SK-N-SH treated with all-trans-retinoic acid at 6 μM for 48 hours (cell line): ENCODE results near the gene KIRREL3.

Experiments
- ATAC-seq: fragments of 200-7000 bp; cut with Tn5 transposase; 3 replicates; pipeline ENCODE4 v1.9.1; 2020; ENCODE audit warnings: mild to moderate bottlenecking, moderate library complexity
- BACH2 ChIP-seq: fragments of 250-450 bp; sonication (Bioruptor Pico); IDR thresholded peaks from 2 replicates; pipeline ENCODE4 v1.9.0; 2021; ENCODE audit warnings: mild to moderate bottlenecking, borderline replicate concordance
- ESRRG ChIP-seq: fragments of 250-450 bp; sonication (Bioruptor Pico); IDR thresholded peaks from 2 replicates; pipeline ENCODE4 v1.6.1; 2021; ENCODE audit warnings: mild to moderate bottlenecking
- ISL1 ChIP-seq: fragments of 250-450 bp; sonication (Bioruptor Pico); IDR thresholded peaks from 2 replicates; pipeline ENCODE4 v2.1.2; 2022; ENCODE audit warnings: mild to moderate bottlenecking, moderate library complexity
- OSR1 ChIP-seq: fragments of 250-450 bp; sonication (Bioruptor Pico); IDR thresholded peaks from 2 replicates; pipeline ENCODE4 v1.8.0; 2022; ENCODE audit warnings: moderate library complexity, mild to moderate bottlenecking, inconsistent platforms
- PPARA ChIP-seq: fragments of 250-450 bp; sonication (Bioruptor Pico); IDR thresholded peaks from 2 replicates; pipeline ENCODE4 v1.5.0; 2020; ENCODE audit warnings: mild to moderate bottlenecking, borderline replicate concordance
- RARB ChIP-seq: fragments of 250-450 bp; sonication (Bioruptor Pico); IDR thresholded peaks from 2 replicates; pipeline ENCODE4 v1.8.0; 2021; ENCODE audit warnings: mild to moderate bottlenecking, moderate library complexity
- SNAI2 ChIP-seq: fragments of 250-450 bp; sonication (Bioruptor Pico); IDR thresholded peaks from 2 replicates; pipeline ENCODE4 v1.5.0; 2020; ENCODE audit warnings: mild to moderate bottlenecking, moderate library complexity
- TCF4 ChIP-seq: fragments of 250-450 bp; sonication (Bioruptor Pico); IDR thresholded peaks from 2 replicates; pipeline ENCODE4 v1.8.0; 2021; ENCODE audit warnings: mild to moderate bottlenecking, moderate library complexity, borderline replicate concordance
- TOX ChIP-seq: fragments of 250-450 bp; sonication (Bioruptor Pico); IDR thresholded peaks from 2 replicates; pipeline ENCODE4 v1.8.0; 2021; ENCODE audit warnings: mild to moderate bottlenecking, moderate library complexity, borderline replicate concordance
- ZC3H10 ChIP-seq: fragments of 250-450 bp; sonication (Bioruptor Pico); IDR thresholded peaks from 2 replicates; pipeline ENCODE4 v1.5.1; 2021; ENCODE audit warnings: mild to moderate bottlenecking, moderate library complexity
- ZFP3 ChIP-seq: fragments of 250-450 bp; sonication (Bioruptor Pico); IDR thresholded peaks from 2 replicates; pipeline ENCODE4 v1.5.0; 2020; ENCODE audit warnings: mild to moderate bottlenecking, moderate library complexity
- ZFP30 ChIP-seq: fragments of 450-650 bp; formaldehyde crosslinking; IDR thresholded peaks from 2 replicates; pipeline ENCODE4 v1.5.0; 2022; ENCODE audit warnings: mild to moderate bottlenecking, moderate library complexity
- ZNF565 ChIP-seq: fragments of 450-650 bp; formaldehyde crosslinking; conservative IDR thresholded peaks from 2 replicates; pipeline ENCODE4 v1.5.0; 2020; ENCODE audit warnings: low read depth, mild to moderate bottlenecking, moderate library complexity
- TF ChIP-seq, protein P1 (sequence below): fragments of 250-450 bp; sonication (Bioruptor Pico); IDR thresholded peaks from 2 replicates; pipeline ENCODE4 v1.8.0; 2021; ENCODE audit warnings: low read depth, mild to moderate bottlenecking, moderate library complexity, borderline replicate concordance
- TF ChIP-seq, protein P2 (sequence below): fragments of 250-450 bp; sonication (Bioruptor Pico); IDR thresholded peaks from 2 replicates; pipeline ENCODE4 v1.5.1; 2021; ENCODE audit warnings: mild to moderate bottlenecking, moderate library complexity
- TF ChIP-seq, protein P3 (sequence below): fragments of 250-450 bp; sonication (Bioruptor Pico); IDR thresholded peaks from 2 replicates; pipeline ENCODE4 v1.5.1; 2020; ENCODE audit warnings: low read depth, mild to moderate bottlenecking, moderate library complexity
- TF ChIP-seq, protein P4 (sequence below): fragments of 250-450 bp; sonication (Bioruptor Pico); IDR thresholded peaks from 2 replicates; pipeline ENCODE4 v1.5.0; 2020; ENCODE audit warnings: mild to moderate bottlenecking, moderate library complexity
- TF ChIP-seq, protein P5 (sequence below): fragments of 250-450 bp; sonication (Bioruptor Pico); IDR thresholded peaks from 2 replicates; pipeline ENCODE4 v1.8.0; 2020; ENCODE audit warnings: mild to moderate bottlenecking, moderate library complexity, borderline replicate concordance

Gene KIRREL3

DNA sequence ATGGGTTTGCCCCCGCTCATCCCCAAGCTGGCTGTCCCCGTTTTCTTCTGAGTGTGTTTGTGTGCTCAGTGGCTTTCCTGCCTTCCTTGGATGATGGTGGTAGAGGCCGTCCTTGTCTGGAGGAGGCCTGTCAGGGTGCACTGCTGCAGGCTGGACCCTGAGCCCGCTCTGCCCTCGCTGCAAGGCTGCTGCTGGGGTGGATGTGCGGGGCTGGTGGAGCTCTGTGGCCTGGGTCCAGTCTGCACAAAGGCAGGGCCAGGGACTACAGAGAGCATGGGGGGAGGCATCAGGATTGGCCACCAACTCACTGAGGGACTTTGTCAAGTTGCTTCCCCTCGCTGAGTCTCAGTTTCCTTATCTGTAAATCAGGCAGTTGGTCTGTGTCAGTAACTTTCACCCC lies 275.0 kb downstream of the KIRREL3 start (continued):
- TF ChIP-seq BACH2 (CRISPR knock-in tag) = no peak
- TF ChIP-seq TOX (CRISPR knock-in tag) = no peak
- TF ChIP-seq SNAI2 (CRISPR knock-in tag) = no peak

DNA sequence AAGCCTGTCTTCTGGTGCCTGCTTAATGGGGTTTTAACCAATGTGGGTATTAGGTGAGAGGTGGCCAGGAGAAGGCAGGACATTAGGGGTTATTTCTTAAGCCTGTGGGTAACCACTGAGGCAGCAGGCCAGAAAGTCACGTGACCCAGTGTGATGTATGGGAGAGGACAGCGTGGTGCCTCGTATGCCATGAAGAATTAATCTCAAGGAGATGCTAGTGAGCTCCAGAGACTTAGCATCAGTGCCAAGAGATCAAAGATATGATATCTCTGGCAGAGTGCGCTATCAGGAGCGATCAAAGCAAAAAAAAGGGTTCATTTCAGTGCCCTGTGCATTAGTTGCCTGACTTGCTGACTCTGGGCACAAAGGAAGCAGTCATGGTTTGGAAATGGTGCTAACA lies 275.5 kb downstream of the KIRREL3 start:
- peak; percentile 59 for ATAC-seq
- TF ChIP-seq OSR1 (CRISPR knock-in tag) (no peak), ZNF565 (CRISPR knock-in tag) (no peak), ZFP3 (no peak), SNAI2 (CRISPR knock-in tag) (no peak), ZFP30 (CRISPR knock-in tag) (no peak), RARB (no peak), PPARA (CRISPR knock-in tag) (no peak)
- TF ChIP-seq, protein P1, sequence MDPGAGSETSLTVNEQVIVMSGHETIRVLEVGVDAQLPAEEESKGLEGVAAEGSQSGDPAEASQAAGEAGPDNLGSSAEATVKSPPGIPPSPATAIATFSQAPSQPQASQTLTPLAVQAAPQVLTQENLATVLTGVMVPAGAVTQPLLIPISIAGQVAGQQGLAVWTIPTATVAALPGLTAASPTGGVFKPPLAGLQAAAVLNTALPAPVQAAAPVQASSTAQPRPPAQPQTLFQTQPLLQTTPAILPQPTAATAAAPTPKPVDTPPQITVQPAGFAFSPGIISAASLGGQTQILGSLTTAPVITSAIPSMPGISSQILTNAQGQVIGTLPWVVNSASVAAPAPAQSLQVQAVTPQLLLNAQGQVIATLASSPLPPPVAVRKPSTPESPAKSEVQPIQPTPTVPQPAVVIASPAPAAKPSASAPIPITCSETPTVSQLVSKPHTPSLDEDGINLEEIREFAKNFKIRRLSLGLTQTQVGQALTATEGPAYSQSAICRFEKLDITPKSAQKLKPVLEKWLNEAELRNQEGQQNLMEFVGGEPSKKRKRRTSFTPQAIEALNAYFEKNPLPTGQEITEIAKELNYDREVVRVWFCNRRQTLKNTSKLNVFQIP = no peak
- TF ChIP-seq, protein P2, sequence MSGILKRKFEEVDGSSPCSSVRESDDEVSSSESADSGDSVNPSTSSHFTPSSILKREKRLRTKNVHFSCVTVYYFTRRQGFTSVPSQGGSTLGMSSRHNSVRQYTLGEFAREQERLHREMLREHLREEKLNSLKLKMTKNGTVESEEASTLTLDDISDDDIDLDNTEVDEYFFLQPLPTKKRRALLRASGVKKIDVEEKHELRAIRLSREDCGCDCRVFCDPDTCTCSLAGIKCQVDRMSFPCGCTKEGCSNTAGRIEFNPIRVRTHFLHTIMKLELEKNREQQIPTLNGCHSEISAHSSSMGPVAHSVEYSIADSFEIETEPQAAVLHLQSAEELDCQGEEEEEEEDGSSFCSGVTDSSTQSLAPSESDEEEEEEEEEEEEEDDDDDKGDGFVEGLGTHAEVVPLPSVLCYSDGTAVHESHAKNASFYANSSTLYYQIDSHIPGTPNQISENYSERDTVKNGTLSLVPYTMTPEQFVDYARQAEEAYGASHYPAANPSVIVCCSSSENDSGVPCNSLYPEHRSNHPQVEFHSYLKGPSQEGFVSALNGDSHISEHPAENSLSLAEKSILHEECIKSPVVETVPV (CRISPR knock-in tag) = no peak

DNA sequence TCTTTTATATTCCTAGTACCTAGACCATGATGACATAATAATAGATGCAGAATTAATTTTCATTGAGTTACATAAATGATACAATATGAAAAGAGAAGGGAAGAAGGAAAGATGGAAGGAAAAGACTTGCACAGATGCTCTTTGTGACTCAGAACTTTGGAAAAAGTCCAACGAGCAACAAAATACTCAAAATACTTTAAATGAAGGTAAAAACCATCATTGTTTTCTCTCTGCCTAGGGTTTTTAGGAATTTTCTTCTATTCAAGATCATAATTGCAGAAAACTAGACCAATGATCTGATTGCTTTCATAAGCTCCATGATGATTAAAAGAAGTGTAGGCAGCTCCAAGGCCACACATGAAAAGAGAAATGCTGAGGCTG lies 276.9 kb downstream of the KIRREL3 start:
- ATAC-seq = no peak

DNA sequence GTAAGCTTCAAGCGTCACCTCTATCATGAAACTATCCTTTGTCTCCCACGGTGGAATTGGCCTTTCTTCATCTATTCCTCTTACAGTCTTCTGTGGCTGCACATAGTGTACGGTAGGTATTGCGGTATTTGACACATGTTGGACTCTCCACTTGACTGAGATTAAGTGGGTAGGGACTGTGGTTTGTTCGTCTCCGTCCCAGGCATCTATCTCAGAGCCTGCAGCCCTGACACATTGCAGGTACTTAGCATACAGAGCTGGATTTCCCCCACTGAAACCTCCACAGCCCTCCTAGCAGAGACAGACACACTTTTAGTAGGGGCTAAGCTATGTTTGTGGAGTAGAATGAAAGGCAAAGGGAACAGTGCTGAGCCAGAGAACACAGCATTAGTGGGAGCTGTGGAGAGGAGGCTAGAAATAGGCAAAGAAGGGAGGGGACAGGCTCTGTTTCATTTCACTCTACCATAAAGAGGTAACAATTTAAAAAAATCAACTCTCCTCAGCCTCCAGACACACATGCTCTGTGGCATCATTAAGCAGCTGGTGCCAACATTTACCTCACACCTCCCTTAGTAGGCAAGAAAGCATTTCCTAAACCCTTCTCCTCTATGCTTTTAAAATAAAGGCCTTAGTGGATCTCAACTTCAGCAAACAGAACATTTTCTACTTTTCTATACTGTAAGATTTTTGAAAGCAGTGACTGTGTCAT lies 277.5 kb downstream of the KIRREL3 start:
- no peak for ATAC-seq
- TF ChIP-seq, protein P2 (CRISPR knock-in tag) = no peak
- TF ChIP-seq, protein P1 = no peak
- TF ChIP-seq, protein P3, sequence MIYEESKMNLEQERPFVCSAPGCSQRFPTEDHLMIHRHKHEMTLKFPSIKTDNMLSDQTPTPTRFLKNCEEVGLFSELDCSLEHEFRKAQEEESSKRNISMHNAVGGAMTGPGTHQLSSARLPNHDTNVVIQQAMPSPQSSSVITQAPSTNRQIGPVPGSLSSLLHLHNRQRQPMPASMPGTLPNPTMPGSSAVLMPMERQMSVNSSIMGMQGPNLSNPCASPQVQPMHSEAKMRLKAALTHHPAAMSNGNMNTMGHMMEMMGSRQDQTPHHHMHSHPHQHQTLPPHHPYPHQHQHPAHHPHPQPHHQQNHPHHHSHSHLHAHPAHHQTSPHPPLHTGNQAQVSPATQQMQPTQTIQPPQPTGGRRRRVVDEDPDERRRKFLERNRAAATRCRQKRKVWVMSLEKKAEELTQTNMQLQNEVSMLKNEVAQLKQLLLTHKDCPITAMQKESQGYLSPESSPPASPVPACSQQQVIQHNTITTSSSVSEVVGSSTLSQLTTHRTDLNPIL (CRISPR knock-in tag) = no peak
- TF ChIP-seq ZFP30 (CRISPR knock-in tag) = no peak

More for the DNA sequence above, 276.9 kb downstream of the KIRREL3 start:
- TF ChIP-seq ESRRG (CRISPR knock-in tag) (no peak), TCF4 (CRISPR knock-in tag) (no peak), ZC3H10 (no peak), ISL1 (no peak), OSR1 (CRISPR knock-in tag) (no peak)
- TF ChIP-seq, protein P4, sequence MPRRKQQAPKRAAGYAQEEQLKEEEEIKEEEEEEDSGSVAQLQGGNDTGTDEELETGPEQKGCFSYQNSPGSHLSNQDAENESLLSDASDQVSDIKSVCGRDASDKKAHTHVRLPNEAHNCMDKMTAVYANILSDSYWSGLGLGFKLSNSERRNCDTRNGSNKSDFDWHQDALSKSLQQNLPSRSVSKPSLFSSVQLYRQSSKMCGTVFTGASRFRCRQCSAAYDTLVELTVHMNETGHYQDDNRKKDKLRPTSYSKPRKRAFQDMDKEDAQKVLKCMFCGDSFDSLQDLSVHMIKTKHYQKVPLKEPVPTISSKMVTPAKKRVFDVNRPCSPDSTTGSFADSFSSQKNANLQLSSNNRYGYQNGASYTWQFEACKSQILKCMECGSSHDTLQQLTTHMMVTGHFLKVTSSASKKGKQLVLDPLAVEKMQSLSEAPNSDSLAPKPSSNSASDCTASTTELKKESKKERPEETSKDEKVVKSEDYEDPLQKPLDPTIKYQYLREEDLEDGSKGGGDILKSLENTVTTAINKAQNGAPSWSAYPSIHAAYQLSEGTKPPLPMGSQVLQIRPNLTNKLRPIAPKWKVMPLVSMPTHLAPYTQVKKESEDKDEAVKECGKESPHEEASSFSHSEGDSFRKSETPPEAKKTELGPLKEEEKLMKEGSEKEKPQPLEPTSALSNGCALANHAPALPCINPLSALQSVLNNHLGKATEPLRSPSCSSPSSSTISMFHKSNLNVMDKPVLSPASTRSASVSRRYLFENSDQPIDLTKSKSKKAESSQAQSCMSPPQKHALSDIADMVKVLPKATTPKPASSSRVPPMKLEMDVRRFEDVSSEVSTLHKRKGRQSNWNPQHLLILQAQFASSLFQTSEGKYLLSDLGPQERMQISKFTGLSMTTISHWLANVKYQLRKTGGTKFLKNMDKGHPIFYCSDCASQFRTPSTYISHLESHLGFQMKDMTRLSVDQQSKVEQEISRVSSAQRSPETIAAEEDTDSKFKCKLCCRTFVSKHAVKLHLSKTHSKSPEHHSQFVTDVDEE (CRISPR knock-in tag) = no peak
- TF ChIP-seq, protein P2 (CRISPR knock-in tag) = no peak
- TF ChIP-seq, protein P5, sequence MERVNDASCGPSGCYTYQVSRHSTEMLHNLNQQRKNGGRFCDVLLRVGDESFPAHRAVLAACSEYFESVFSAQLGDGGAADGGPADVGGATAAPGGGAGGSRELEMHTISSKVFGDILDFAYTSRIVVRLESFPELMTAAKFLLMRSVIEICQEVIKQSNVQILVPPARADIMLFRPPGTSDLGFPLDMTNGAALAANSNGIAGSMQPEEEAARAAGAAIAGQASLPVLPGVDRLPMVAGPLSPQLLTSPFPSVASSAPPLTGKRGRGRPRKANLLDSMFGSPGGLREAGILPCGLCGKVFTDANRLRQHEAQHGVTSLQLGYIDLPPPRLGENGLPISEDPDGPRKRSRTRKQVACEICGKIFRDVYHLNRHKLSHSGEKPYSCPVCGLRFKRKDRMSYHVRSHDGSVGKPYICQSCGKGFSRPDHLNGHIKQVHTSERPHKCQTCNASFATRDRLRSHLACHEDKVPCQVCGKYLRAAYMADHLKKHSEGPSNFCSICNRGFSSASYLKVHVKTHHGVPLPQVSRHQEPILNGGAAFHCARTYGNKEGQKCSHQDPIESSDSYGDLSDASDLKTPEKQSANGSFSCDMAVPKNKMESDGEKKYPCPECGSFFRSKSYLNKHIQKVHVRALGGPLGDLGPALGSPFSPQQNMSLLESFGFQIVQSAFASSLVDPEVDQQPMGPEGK (CRISPR knock-in tag) = no peak
- TF ChIP-seq, all 23 proteins: peak for 0
